Osteoblast (primary cell): ENCODE measurements around the gene BMP2K. TPM values are rescaled to one million over a fixed set of nuclear protein-coding genes. Genes with fewer than 3 reads are reported as not detected.

Source experiments
- DNase-seq: peaks from one replicate; pipeline ENCODE4 v3.0.0; 2011; ENCODE audit warnings: low spot score, mixed read lengths; ENCODE audit not compliant: insufficient read length; ENCODE audit errors: missing footprints
- H2AFZ ChIP-seq: 2 replicates; pipeline ENCODE4 v1.6.0; 2011; ENCODE audit warnings: mild to moderate bottlenecking, low read length
- H3K27ac ChIP-seq: 2 replicates; pipeline ENCODE4 v1.5.1; 2011; ENCODE audit warnings: mild to moderate bottlenecking, low read depth, low read length, moderate library complexity
- H3K27me3 ChIP-seq: 2 replicates; pipeline ENCODE4 v1.6.0; 2012; ENCODE audit warnings: mild to moderate bottlenecking, control low read depth, inconsistent platforms, low read length, moderate library complexity; ENCODE audit not compliant: insufficient read depth
- H3K36me3 ChIP-seq: 2 replicates; pipeline ENCODE4 v1.5.1; 2011; ENCODE audit warnings: mild to moderate bottlenecking, low read length, control low read depth, moderate library complexity; ENCODE audit not compliant: insufficient read depth
- H3K4me1 ChIP-seq: 2 replicates; pipeline ENCODE4 v1.5.1; 2011; ENCODE audit warnings: mild to moderate bottlenecking, low read length, control low read depth, moderate library complexity; ENCODE audit not compliant: insufficient read depth
- H3K4me2 ChIP-seq: 2 replicates; pipeline ENCODE4 v1.6.0; 2011; ENCODE audit warnings: mild to moderate bottlenecking, low read length; ENCODE audit not compliant: insufficient read depth
- H3K4me3 ChIP-seq: fragments of 200-600 bp; sonication (generic); 3 replicates; pipeline ENCODE4 v1.5.1; 2012; ENCODE audit warnings: mild to moderate bottlenecking, low read length, inconsistent platforms; ENCODE audit not compliant: insufficient read depth
- H3K79me2 ChIP-seq: 2 replicates; pipeline ENCODE4 v1.6.0; 2012; ENCODE audit warnings: mild to moderate bottlenecking, low read length, control low read depth, inconsistent platforms; ENCODE audit not compliant: insufficient read depth
- H3K9me3 ChIP-seq: 2 replicates; pipeline ENCODE4 v1.5.1; 2011; ENCODE audit warnings: low read depth, low read length, control low read depth
- H4K20me1 ChIP-seq: 2 replicates; pipeline ENCODE4 v1.6.0; 2012; ENCODE audit warnings: mild to moderate bottlenecking, low read length, control low read depth; ENCODE audit not compliant: insufficient read depth
- total RNA-seq: library from RNA; depleted of rRNA; stranded (reverse); fragments of >200 nt; gene quantifications from 2 replicates; pipeline ENCODE4 v1.2.3, GENCODE V29; 2012
- TF ChIP-seq, protein P1 (sequence below): IDR thresholded peaks from 2 replicates; pipeline ENCODE4 v1.5.1; 2011; ENCODE audit warnings: mild to moderate bottlenecking, low read depth, low read length, moderate library complexity; ENCODE audit errors: extremely low read depth

The BMP2K gene
- total RNA-seq, 1 donor: 61.2 TPM

DNA sequence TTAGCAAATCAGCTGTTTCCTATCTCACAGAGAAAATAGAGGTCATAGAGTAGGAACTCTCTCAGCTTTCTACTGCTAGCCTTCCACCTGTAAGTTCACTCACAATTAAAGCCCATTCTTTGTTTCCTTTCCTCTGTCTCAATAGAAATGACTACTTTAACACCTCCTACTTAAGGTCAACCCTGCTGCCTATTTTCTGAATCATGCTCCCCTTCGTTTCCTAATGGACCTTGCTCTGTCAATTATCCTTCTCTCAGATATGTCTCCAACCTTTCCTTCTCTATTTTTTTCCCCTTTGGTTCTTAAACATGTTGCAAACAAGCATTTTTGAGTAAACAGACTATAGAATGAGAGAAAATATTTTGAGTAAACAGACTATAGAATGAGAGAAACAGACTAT lies 168.2 kb downstream of the BMP2K start:
- no peaks in the 10 kb centered on the region for H4K20me1 ChIP-seq
- no peaks in the 10 kb centered on the region for H3K36me3 ChIP-seq
- no peaks in the 10 kb centered on the region for H3K9me3 ChIP-seq
- H3K27me3 ChIP-seq: peaks cover 41% of the 10 kb centered on the region
- TF ChIP-seq, protein P1, sequence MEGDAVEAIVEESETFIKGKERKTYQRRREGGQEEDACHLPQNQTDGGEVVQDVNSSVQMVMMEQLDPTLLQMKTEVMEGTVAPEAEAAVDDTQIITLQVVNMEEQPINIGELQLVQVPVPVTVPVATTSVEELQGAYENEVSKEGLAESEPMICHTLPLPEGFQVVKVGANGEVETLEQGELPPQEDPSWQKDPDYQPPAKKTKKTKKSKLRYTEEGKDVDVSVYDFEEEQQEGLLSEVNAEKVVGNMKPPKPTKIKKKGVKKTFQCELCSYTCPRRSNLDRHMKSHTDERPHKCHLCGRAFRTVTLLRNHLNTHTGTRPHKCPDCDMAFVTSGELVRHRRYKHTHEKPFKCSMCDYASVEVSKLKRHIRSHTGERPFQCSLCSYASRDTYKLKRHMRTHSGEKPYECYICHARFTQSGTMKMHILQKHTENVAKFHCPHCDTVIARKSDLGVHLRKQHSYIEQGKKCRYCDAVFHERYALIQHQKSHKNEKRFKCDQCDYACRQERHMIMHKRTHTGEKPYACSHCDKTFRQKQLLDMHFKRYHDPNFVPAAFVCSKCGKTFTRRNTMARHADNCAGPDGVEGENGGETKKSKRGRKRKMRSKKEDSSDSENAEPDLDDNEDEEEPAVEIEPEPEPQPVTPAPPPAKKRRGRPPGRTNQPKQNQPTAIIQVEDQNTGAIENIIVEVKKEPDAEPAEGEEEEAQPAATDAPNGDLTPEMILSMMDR: no peak
- no peak for DNase-seq
- H3K4me2 ChIP-seq: no peak overlapping the region
- no peaks in the 10 kb centered on the region for H3K4me1 ChIP-seq
- H3K27ac ChIP-seq: no peak overlapping the region
- no peaks in the 10 kb centered on the region for H3K79me2 ChIP-seq
- H3K4me3 ChIP-seq: no peak overlapping the region
- H2AFZ ChIP-seq: no peak overlapping the region

DNA sequence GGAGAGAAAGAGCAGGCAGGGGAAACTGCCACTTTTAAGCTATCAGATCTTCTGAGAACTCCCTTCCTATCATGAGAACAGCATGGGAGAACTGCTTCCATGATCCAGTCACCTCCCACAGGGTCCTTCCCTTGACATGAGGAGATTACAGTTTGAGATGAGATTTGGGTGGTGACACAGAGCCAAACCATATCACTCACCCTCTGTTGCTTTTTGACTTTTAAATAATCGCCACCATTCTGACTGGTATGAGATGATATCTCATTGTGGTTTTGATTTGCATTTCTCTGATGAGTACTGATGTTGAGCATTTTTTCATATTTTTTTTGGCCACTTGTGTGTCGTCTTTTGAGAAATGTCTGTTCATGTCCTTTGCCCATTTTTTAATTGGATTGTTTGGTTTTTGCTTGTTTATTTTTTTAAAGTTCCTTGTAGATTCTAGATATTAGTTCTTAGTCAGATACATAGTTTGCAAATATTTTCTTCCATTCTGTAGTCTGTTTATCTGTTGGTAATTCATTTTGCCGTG lies 169.6 kb downstream of the BMP2K start:
- H3K4me2 ChIP-seq: no peak overlapping the region
- peaks cover 43% of the 10 kb centered on the region for H3K27me3 ChIP-seq
- TF ChIP-seq, protein P1: no peak
- H2AFZ ChIP-seq: no peak overlapping the region
- H3K4me1 ChIP-seq: no peaks in the 10 kb centered on the region
- no peak overlapping the region for H3K27ac ChIP-seq
- H4K20me1 ChIP-seq: no peaks in the 10 kb centered on the region
- no peak for DNase-seq
- H3K36me3 ChIP-seq: no peaks in the 10 kb centered on the region
- H3K79me2 ChIP-seq: no peaks in the 10 kb centered on the region
- no peaks in the 10 kb centered on the region for H3K9me3 ChIP-seq
- H3K4me3 ChIP-seq: no peak overlapping the region

DNA sequence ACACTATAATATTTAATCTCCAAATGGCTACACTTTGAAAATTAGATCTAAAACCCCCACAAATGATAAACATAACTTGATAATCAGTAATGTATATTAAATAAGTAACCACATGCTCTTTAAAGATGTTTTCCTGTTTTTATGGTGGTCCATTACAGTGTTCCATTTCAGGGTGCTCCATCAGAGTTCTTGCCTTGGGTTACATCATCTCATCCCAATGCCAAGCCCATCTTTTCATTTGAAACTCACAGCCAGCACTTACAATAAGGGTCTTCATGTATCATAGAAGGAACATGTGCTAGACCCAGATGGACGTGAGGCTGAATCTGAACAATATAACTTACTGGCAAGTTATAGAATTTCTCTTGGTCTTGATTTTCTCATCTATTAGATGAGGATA lies 173.6 kb downstream of the BMP2K start:
- H3K27ac ChIP-seq: no peak overlapping the region
- DNase-seq: no peak
- no peak overlapping the region for H3K4me2 ChIP-seq
- TF ChIP-seq, protein P1: no peak
- H3K9me3 ChIP-seq: no peaks in the 10 kb centered on the region
- peaks cover 22% of the 10 kb centered on the region for H3K27me3 ChIP-seq
- no peaks in the 10 kb centered on the region for H3K79me2 ChIP-seq
- no peaks in the 10 kb centered on the region for H3K4me1 ChIP-seq
- no peak overlapping the region for H3K4me3 ChIP-seq
- H2AFZ ChIP-seq: no peak overlapping the region
- no peaks in the 10 kb centered on the region for H3K36me3 ChIP-seq
- no peaks in the 10 kb centered on the region for H4K20me1 ChIP-seq

DNA sequence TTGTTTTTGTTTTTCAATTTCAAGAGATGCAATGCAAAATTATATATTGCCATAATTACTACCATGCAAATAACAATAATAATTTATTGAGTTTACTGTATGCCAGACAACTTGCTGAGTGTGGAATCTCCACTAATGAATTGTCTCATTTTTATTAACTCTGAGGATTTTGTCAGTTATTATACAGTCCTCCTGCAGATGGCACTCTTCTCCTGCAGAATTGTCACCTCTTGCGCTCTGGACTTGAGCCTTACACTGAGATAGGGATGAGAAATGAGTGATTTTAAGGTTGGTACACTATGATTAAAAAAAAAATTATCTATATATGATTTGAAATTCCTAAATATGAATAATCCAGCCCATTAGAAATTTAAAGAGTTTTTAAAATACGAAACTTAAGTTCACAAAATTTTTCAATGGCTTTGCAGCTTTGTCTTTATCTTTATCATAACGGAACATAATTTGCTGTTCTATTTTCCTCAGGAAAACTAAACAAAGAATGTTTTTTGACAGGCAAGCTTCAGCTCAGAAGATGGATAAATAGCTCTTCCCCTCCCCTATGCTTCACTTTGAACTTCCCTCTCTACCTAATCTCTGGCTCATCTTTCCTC lies 175.8 kb downstream of the BMP2K start:
- Histone ChIP-seq H4K20me1 (no peaks in the 10 kb centered on the region), H3K27me3 (peaks cover 16% of the 10 kb centered on the region), H3K4me2 (no peak overlapping the region), H3K4me1 (no peaks in the 10 kb centered on the region), H3K36me3 (no peaks in the 10 kb centered on the region), H3K79me2 (no peaks in the 10 kb centered on the region), H3K9me3 (no peaks in the 10 kb centered on the region), H2AFZ (no peak overlapping the region), H3K27ac (no peak overlapping the region), H3K4me3 (no peak overlapping the region)
- no peak for DNase-seq
- TF ChIP-seq, protein P1: peak; percentile 76
